ENCODE measurements around the gene AHI1. TPM values are rescaled to one million over a fixed set of nuclear protein-coding genes. Genes with fewer than 3 reads are reported as not detected.

Gene AHI1
- total RNA-seq, 1 experiment from 2014 or later = 11.3 TPM

GRCh38 chr6:135323202-135323668 is 174.3 kb downstream of the AHI1 start:
- POLR2A ChIA-PET = no interaction called here
- intact Hi-C loops (cut with micrococcal nuclease; ENCODE audit: unreplicated experiment) = no loop called here
- TF ChIP-seq CTCF (IDR thresholded peaks at IDR 0.05; ENCODE audit: insufficient read depth in 1 of 2, low read depth in 1 of 2, low read length in 1 of 2, severe bottlenecking in 1 of 2, unreplicated experiment in 1 of 2) = no peak
- no peaks in the 10 kb centered on the region for H3K9me3 Mint-ChIP-seq (ENCODE audit: unreplicated experiment)
- H3K4me1 Mint-ChIP-seq (ENCODE audit: low read depth, unreplicated experiment) = no peaks in the 10 kb centered on the region
- H3K9me3 ChIP-seq = no peaks in the 10 kb centered on the region
- BruUV-seq (replicated peaks) = no TSS peak
- H3K36me3 ChIP-seq (ENCODE audit: control insufficient read depth, insufficient read depth, low read length) = no peaks in the 10 kb centered on the region
- H3K27me3 ChIP-seq (replicated peaks; ENCODE audit: control insufficient read depth, insufficient read depth, low read length) = no peaks in the 10 kb centered on the region
- CTCF ChIA-PET = no interaction called here
- no peaks in the 10 kb centered on the region for H3K36me3 Mint-ChIP-seq (ENCODE audit: insufficient read depth, unreplicated experiment)
- no peaks in the 10 kb centered on the region for H3K27me3 Mint-ChIP-seq (ENCODE audit: insufficient read depth, unreplicated experiment)
- DNase-seq = no peak
- H3K27ac Mint-ChIP-seq (ENCODE audit: unreplicated experiment) = no peak overlapping the region
- no peak overlapping the region for H3K4me3 ChIP-seq (ENCODE audit: low read depth, low read length)
- H3K4me3 Mint-ChIP-seq (ENCODE audit: unreplicated experiment) = no peak overlapping the region
- no peaks in the 10 kb centered on the region for H3K4me1 ChIP-seq

GRCh38 chr6:135322427-135323201 is 174.9 kb downstream of the AHI1 start:
- intact Hi-C loops (cut with micrococcal nuclease; ENCODE audit: unreplicated experiment) = no loop called here
- CTCF ChIA-PET = no interaction called here
- BruUV-seq (replicated peaks) = no TSS peak
- TF ChIP-seq CTCF (IDR thresholded peaks at IDR 0.05; ENCODE audit: insufficient read depth in 1 of 2, low read depth in 1 of 2, low read length in 1 of 2, severe bottlenecking in 1 of 2, unreplicated experiment in 1 of 2) = no peak
- no peaks in the 10 kb centered on the region for H3K9me3 ChIP-seq
- no peak for DNase-seq
- H3K4me1 ChIP-seq = no peaks in the 10 kb centered on the region
- H3K36me3 ChIP-seq (ENCODE audit: control insufficient read depth, insufficient read depth, low read length) = no peaks in the 10 kb centered on the region
- Mint-ChIP-seq H3K27ac (ENCODE audit: unreplicated experiment) (no peak overlapping the region), H3K4me3 (ENCODE audit: unreplicated experiment) (no peak overlapping the region), H3K4me1 (ENCODE audit: low read depth, unreplicated experiment) (no peaks in the 10 kb centered on the region), H3K27me3 (ENCODE audit: insufficient read depth, unreplicated experiment) (no peaks in the 10 kb centered on the region), H3K36me3 (ENCODE audit: insufficient read depth, unreplicated experiment) (no peaks in the 10 kb centered on the region), H3K9me3 (ENCODE audit: unreplicated experiment) (no peaks in the 10 kb centered on the region)
- no peaks in the 10 kb centered on the region for H3K27me3 ChIP-seq (replicated peaks; ENCODE audit: control insufficient read depth, insufficient read depth, low read length)
- POLR2A ChIA-PET = no interaction called here
- H3K4me3 ChIP-seq (ENCODE audit: low read depth, low read length) = no peak overlapping the region

- no peaks in the 10 kb centered on the region for H3K4me1 Mint-ChIP-seq (ENCODE audit: low read depth, unreplicated experiment)
- no TSS peak for BruUV-seq (replicated peaks)
- Histone ChIP-seq H3K4me3 (ENCODE audit: low read depth, low read length) (no peak overlapping the region), H3K36me3 (ENCODE audit: control insufficient read depth, insufficient read depth, low read length) (no peaks in the 10 kb centered on the region), H3K4me1 (no peaks in the 10 kb centered on the region), H3K27me3 (replicated peaks; ENCODE audit: control insufficient read depth, insufficient read depth, low read length) (no peaks in the 10 kb centered on the region), H3K9me3 (no peaks in the 10 kb centered on the region)
- DNase-seq = no peak
- H3K27me3 Mint-ChIP-seq (ENCODE audit: insufficient read depth, unreplicated experiment) = no peaks in the 10 kb centered on the region
- no peak overlapping the region for H3K27ac Mint-ChIP-seq (ENCODE audit: unreplicated experiment)
- intact Hi-C loops (cut with micrococcal nuclease; ENCODE audit: unreplicated experiment) = no loop called here
- no peaks in the 10 kb centered on the region for H3K9me3 Mint-ChIP-seq (ENCODE audit: unreplicated experiment)
- POLR2A ChIA-PET = no interaction called here
- no peak overlapping the region for H3K4me3 Mint-ChIP-seq (ENCODE audit: unreplicated experiment)
- CTCF ChIA-PET = no interaction called here
- no peak for TF ChIP-seq CTCF (IDR thresholded peaks at IDR 0.05; ENCODE audit: insufficient read depth in 1 of 2, low read depth in 1 of 2, low read length in 1 of 2, severe bottlenecking in 1 of 2, unreplicated experiment in 1 of 2)
- H3K36me3 Mint-ChIP-seq (ENCODE audit: insufficient read depth, unreplicated experiment) = no peaks in the 10 kb centered on the region
Observed at GRCh38 chr6:135320721-135321621, 176.6 kb downstream of the AHI1 start.

Data from Caco-2 (cell line).